Esophagus squamous epithelium (tissue), 4 donors: ENCODE data around the gene CDKAL1.

ENCODE experiments used
- CTCF ChIP-seq, 6 experiments: fragments of 450-650 bp in 4 of 6; fragments of 200-600 bp in 2 of 6; sonication (generic) in 2 of 6; IDR thresholded peaks; one replicate each; pipeline ENCODE4 v1.5.1; 2016 to 2019; ENCODE audit warnings: antibody characterized with exemption in 6 of 6, mild to moderate bottlenecking in 4 of 6, moderate library complexity in 4 of 6
- POLR2A ChIP-seq, 4 donors: fragments of 450-650 bp; IDR thresholded peaks; one replicate each; pipeline ENCODE4 v1.6.1; 2017; ENCODE audit warnings: antibody characterized with exemption in 4 of 4, mild to moderate bottlenecking in 4 of 4, moderate library complexity in 3 of 4

GRCh38 chr6:20939161-20939775 lies 405.0 kb downstream of the CDKAL1 start:
- no peak for TF ChIP-seq CTCF (IDR thresholded peaks at IDR 0.05)
- no peak for TF ChIP-seq POLR2A (IDR thresholded peaks at IDR 0.05)
